HepG2 (cell line): ENCODE results near the gene DENND1C. TPM values are rescaled to one million over a fixed set of nuclear protein-coding genes. Genes with fewer than 3 reads are reported as not detected.
A peak's percentile ranks its signal among the peaks of the same experiment; 100 is the strongest.

Experiments
- ATAC-seq: fragments of 200-7000 bp; cut with Tn5 transposase; 3 replicates; pipeline ENCODE4 v1.9.1; 2020; ENCODE audit warnings: mild to moderate bottlenecking, moderate library complexity
- BruUV-seq: library from RNA; stranded (reverse); fragments of 400-500 nt; replicated peaks from 2 replicates; lab custom pipeline; 2021; lab: Mats Ljungman, UMichigan
- CTCF ChIA-PET: fragments of 300-600 bp; formaldehyde crosslinking; extraction: SDS; loops from one replicate; lab custom pipeline; 2021; ENCODE audit warnings: low total read pairs, inconsistent platforms, low intra/inter-chr PET ratio; lab: Yijun Ruan, JAX
- POLR2A ChIA-PET: fragments of 350-600 bp; sonication (Branson Sonifier 250); formaldehyde crosslinking; loops from one replicate; lab custom pipeline; 2020; ENCODE audit warnings: antibody characterized with exemption, inconsistent platforms; lab: Yijun Ruan, JAX
- DNase-seq: peaks from one replicate; pipeline ENCODE4 v3.0.0-alpha.2; 2015; ENCODE audit warnings: low spot score
- FAIRE-seq: peaks from 3 replicates; lab custom pipeline; 2011; peaks lifted over from hg19 to GRCh38; lab: Jason Lieb, UNC
- H2AFZ ChIP-seq: one replicate; pipeline ENCODE4 v1.6.1; 2011; ENCODE audit warnings: low read length, inconsistent platforms
- H3K27ac ChIP-seq: fragments of 300-600 bp; 3 replicates; pipeline ENCODE4 v1.8.0; 2011; ENCODE audit warnings: mixed run types, mild to moderate bottlenecking, mixed read lengths, low read length, inconsistent platforms; ENCODE audit not compliant: insufficient read depth; ENCODE audit errors: extremely low read length
- H3K27me3 ChIP-seq, 2 experiments: fragments of 200-600 bp in 1 of 2; 2 replicates in 1 of 2; 3 replicates in 1 of 2; pipeline versions ENCODE4 v1.6.0 to v1.8.0; 2011; ENCODE audit warnings: low read length in 2 of 2, mild to moderate bottlenecking in 2 of 2, moderate library complexity in 2 of 2, inconsistent platforms in 1 of 2; ENCODE audit not compliant: insufficient read depth in 2 of 2, control insufficient read depth in 1 of 2
- H3K36me3 ChIP-seq, 2 experiments: fragments of 200-600 bp in 1 of 2; replicated peaks in 1 of 2; 2 replicates in 1 of 2; 3 replicates in 1 of 2; pipeline versions ENCODE4 v1.5.1 to v1.8.0; 2011; ENCODE audit warnings: low read length in 2 of 2, inconsistent platforms in 1 of 2; ENCODE audit not compliant: insufficient read depth in 2 of 2, control insufficient read depth in 1 of 2
- H3K4me1 ChIP-seq: 2 replicates; pipeline ENCODE4 v1.5.1; 2012; ENCODE audit warnings: low read length, inconsistent platforms; ENCODE audit not compliant: insufficient read depth
- H3K4me2 ChIP-seq: 2 replicates; pipeline ENCODE4 v1.6.0; 2011; ENCODE audit warnings: low read depth, low read length, inconsistent platforms
- H3K4me3 ChIP-seq, 3 experiments: fragments of 200-600 bp in 1 of 3; sonication (generic), shearing (Covaris generic) in 1 of 3; replicated peaks in 1 of 3; 2 replicates each; pipeline ENCODE4 v1.5.1; 2011 to 2016; ENCODE audit warnings: low read length in 3 of 3, inconsistent platforms in 2 of 3, low read depth in 2 of 3, mild to moderate bottlenecking in 2 of 3, control low read depth in 1 of 3, mixed read lengths in 1 of 3; ENCODE audit not compliant: insufficient read depth in 1 of 3
- H3K79me2 ChIP-seq: one replicate; pipeline ENCODE4 v1.6.1; 2011; ENCODE audit warnings: low read length, inconsistent platforms; ENCODE audit not compliant: insufficient read depth
- H3K9ac ChIP-seq: 2 replicates; pipeline ENCODE4 v1.6.0; 2011; ENCODE audit warnings: mild to moderate bottlenecking, low read depth, low read length, inconsistent platforms; ENCODE audit not compliant: insufficient read depth
- H3K9me3 ChIP-seq: 2 replicates; pipeline ENCODE4 v1.5.1; 2012; ENCODE audit warnings: mild to moderate bottlenecking, low read length
- H4K20me1 ChIP-seq: 2 replicates; pipeline ENCODE4 v1.6.0; 2011; ENCODE audit warnings: inconsistent platforms, mild to moderate bottlenecking, low read length, moderate library complexity; ENCODE audit not compliant: insufficient read depth
- REXO4 ChIP-seq: sonication (generic); formaldehyde crosslinking; IDR thresholded peaks from 2 replicates; pipeline ENCODE4 v1.8.0; 2022; ENCODE audit warnings: missing genetic modification reagents, mild to moderate bottlenecking, borderline replicate concordance
- ZNF160 ChIP-seq: sonication (generic); formaldehyde crosslinking; IDR thresholded peaks from 2 replicates; pipeline ENCODE4 v1.8.0; 2022; ENCODE audit warnings: mild to moderate bottlenecking, inconsistent platforms, missing genetic modification reagents
- ZNF75D ChIP-seq: sonication (generic); formaldehyde crosslinking; IDR thresholded peaks from 2 replicates; pipeline ENCODE4 v1.8.1; 2023; ENCODE audit warnings: missing genetic modification reagents, mild to moderate bottlenecking, borderline replicate concordance
- ZNF768 ChIP-seq: sonication (generic); formaldehyde crosslinking; IDR thresholded peaks from 2 replicates; pipeline ENCODE4 v1.4.0; 2020; ENCODE audit warnings: missing genetic modification reagents
- WGBS: methylation state at CpG from one replicate; pipeline ENCODE4 v1.1.6; 2017; ENCODE audit warnings: low lambda C conversion rate; 5-methylcytosine and 5-hydroxymethylcytosine counted together
- in situ Hi-C: cut with HindIII; loops from 2 replicates; pipeline ENCODE4 v1.10.0; 2017; ENCODE audit warnings: low pct_unique_long_range_greater_than_20kb; ENCODE audit not compliant: extremely low pct_ligation_motif_present
- intact Hi-C: fragments of 100-400 bp; cut with micrococcal nuclease; formaldehyde crosslinking; loops from one replicate; pipeline ENCODE4 v1.10.0; 2022; ENCODE audit not compliant: unreplicated experiment
- polyA plus RNA-seq, 8 experiments: library from polyadenylated mRNA; depleted of rRNA in 3 of 8; stranded (reverse) in 7 of 8; unstranded in 1 of 8; fragments of >200 nt; fragmentation: Illumina TruSeq in 4 of 8; extraction: Trizol in 4 of 8; gene quantifications; 2 replicates each; pipeline versions ENCODE4 v1.2.1 to v1.2.3, GENCODE V29; 2011 to 2016; ENCODE audit warnings: low read depth in 4 of 8, missing spikeins in 1 of 8, mixed read lengths in 1 of 8; ENCODE audit not compliant: insufficient read depth in 1 of 8
- total RNA-seq, 5 experiments: library from RNA; depleted of rRNA; stranded (reverse); fragments of >200 nt; fragmentation: Illumina TruSeq; extraction: Trizol; gene quantifications; 2 replicates each; pipeline ENCODE4 v1.2.3, GENCODE V29; 2016; ENCODE audit warnings: low read depth in 1 of 5

DENND1C gene
- total and polyA plus RNA-seq, 2 of the 13 experiments (the other 11 are each of a cell fraction or from before 2014, with no cell fraction given) = 0.04 to 0.73 TPM

DNA sequence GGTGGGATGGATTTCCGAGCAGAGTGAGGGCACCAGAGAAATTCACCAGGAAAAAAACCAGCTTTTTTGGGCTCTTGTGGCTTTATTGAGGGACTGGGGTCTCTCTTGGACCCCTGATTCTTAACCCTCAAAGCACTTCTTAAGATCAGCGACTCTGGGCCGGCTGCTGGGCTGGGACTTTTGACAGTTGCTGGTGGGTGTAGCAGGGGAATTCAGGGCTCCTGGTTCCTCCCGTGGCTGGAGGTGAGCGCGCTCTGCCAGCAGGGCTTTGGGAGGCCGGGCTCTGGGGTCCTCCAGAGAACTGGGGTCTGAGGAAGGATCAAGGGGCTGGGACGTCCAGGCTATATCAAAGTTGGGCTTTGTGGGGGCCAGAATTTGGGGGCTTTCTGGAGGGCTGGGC, 14.2 kb downstream of the DENND1C start:
- ATAC-seq = no peak
- Histone ChIP-seq H3K27me3 (no peaks in the 10 kb centered on the region), H3K27ac (no peak overlapping the region), H3K9me3 (no peaks in the 10 kb centered on the region), H3K4me2 (no peak overlapping the region), H2AFZ (no peak overlapping the region), H3K79me2 (no peaks in the 10 kb centered on the region), H3K4me3 (no peak overlapping the region), H3K4me1 (peaks cover 9% of the 10 kb centered on the region), H3K9ac (no peak overlapping the region), H3K36me3 (no peaks in the 10 kb centered on the region; a peak in 1 of 5 replicates), H4K20me1 (no peaks in the 10 kb centered on the region)
- in situ Hi-C loops (no loop called here), intact Hi-C loops (no loop called here)
- FAIRE-seq = no peak
- DNase-seq = no peak
- TF ChIP-seq ZNF75D = no peak
- no peak for TF ChIP-seq ZNF160 (CRISPR knock-in tag)
- no TSS peak for BruUV-seq
- POLR2A ChIA-PET = no interaction called here
- CTCF ChIA-PET = no interaction called here
- 99% methylated on average over 5 of the region's 8 CpGs for WGBS

DNA sequence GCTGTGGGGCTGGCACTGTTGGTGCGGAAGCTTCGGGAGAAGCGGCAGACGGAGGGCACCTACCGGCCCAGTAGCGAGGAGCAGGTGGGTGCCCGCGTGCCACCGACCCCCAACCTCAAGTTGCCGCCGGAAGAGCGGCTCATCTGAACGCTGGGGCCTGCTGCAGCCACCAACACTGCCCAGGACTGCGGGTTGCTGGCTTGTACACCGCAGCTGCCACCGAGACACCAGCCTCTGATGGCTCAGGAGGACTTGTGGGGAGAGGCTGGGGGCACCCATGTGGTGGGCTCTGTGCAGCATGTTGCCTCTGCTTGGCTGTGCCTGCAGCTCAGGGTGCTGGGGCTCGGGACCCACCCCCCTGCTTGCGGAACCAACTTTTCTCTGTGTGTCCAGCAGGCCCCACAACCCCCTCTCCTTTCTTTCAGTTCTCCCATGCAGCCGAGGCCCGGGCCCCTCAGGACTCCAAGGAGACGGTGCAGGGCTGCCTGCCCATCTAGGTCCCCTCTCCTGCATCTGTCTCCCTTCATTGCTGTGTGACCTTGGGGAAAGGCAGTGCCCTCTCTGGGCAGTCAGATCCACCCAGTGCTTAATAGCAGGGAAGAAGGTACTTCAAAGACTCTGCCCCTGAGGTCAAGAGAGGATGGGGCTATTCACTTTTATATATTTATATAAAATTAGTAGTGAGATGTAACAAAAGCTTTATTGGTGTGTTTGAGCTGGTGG, 14.9 kb downstream of the DENND1C start:
- TF ChIP-seq REXO4 (no peak), ZNF768 (peak; percentile 94)
- Histone ChIP-seq H3K36me3 (no peaks in the 10 kb centered on the region; a peak in 1 of 5 replicates), H3K4me1 (peaks cover 9% of the 10 kb centered on the region), H3K4me3 (no peak overlapping the region), H3K79me2 (no peaks in the 10 kb centered on the region), H3K9me3 (no peaks in the 10 kb centered on the region), H2AFZ (no peak overlapping the region), H3K4me2 (no peak overlapping the region), H3K27ac (no peak overlapping the region), H3K9ac (no peak overlapping the region), H4K20me1 (no peaks in the 10 kb centered on the region), H3K27me3 (no peaks in the 10 kb centered on the region)
- FAIRE-seq = no peak
- in situ Hi-C loops (no loop called here), intact Hi-C loops (no loop called here)
- no TSS peak for BruUV-seq
- no peak for ATAC-seq
- DNase-seq = no peak
- WGBS = 100% methylated on average over 10 of the region's 21 CpGs
- POLR2A ChIA-PET = no interaction called here
- CTCF ChIA-PET = no interaction called here
